Panc1 (cell line): ENCODE data around the gene FYN. TPM values are rescaled to one million over a fixed set of nuclear protein-coding genes. Genes with fewer than 3 reads are reported as not detected.

Experiments used
- ATAC-seq: fragments of 200-7000 bp; cut with Tn5 transposase; 2 replicates; pipeline ENCODE4 v1.9.1; 2020; ENCODE audit warnings: mild to moderate bottlenecking, moderate library complexity
- BruUV-seq: library from RNA; stranded (reverse); fragments of 400-500 nt; replicated peaks from 2 replicates; lab custom pipeline; 2021; lab: Mats Ljungman, UMichigan
- CTCF ChIA-PET: fragments of 300-600 bp; sonication (Branson Sonifier 250); formaldehyde crosslinking; loops from one replicate; lab custom pipeline; 2022; ENCODE audit warnings: antibody characterized with exemption; lab: Charles Lee
- POLR2A ChIA-PET: fragments of 300-600 bp; sonication (Branson Sonifier 250); formaldehyde crosslinking; loops from one replicate; lab custom pipeline; 2022; ENCODE audit warnings: antibody characterized with exemption; lab: Charles Lee
- DNase-seq: peaks from one replicate; pipeline ENCODE4 v3.0.0-alpha.2; 2010; ENCODE audit warnings: low read depth, low spot score
- H3K27ac ChIP-seq: 2 replicates; pipeline ENCODE4 v1.5.1; 2011; ENCODE audit warnings: mild to moderate bottlenecking, low read length, inconsistent platforms
- H3K27me3 ChIP-seq: fragments of 200-500 bp; sonication (Bioruptor generic); 2 replicates; pipeline ENCODE4 v1.6.0; 2014; ENCODE audit warnings: low read length, inconsistent platforms; ENCODE audit not compliant: control insufficient read depth, insufficient read depth
- H3K36me3 ChIP-seq: fragments of 200-500 bp; sonication (Bioruptor generic); 2 replicates; pipeline ENCODE4 v1.5.1; 2014; ENCODE audit warnings: inconsistent platforms, mild to moderate bottlenecking, low read length, moderate library complexity; ENCODE audit not compliant: control insufficient read depth, insufficient read depth
- H3K4me1 ChIP-seq: 2 replicates; pipeline ENCODE4 v1.5.1; 2011; ENCODE audit warnings: inconsistent platforms, mild to moderate bottlenecking, low read length, moderate library complexity; ENCODE audit not compliant: control insufficient read depth, insufficient read depth
- H3K4me3 ChIP-seq, 2 experiments: 2 replicates each; pipeline ENCODE4 v1.5.1; 2011 to 2012; ENCODE audit warnings: low read depth in 2 of 2, low read length in 2 of 2, mild to moderate bottlenecking in 2 of 2, inconsistent platforms in 1 of 2, moderate library complexity in 1 of 2
- H3K9me3 ChIP-seq: fragments of 200-500 bp; sonication (Bioruptor generic); 2 replicates; pipeline ENCODE4 v1.5.1; 2014; ENCODE audit warnings: low read depth, mild to moderate bottlenecking, inconsistent platforms, low read length, moderate library complexity; ENCODE audit not compliant: control insufficient read depth, insufficient read depth
- POLR2AphosphoS5 ChIP-seq: IDR thresholded peaks from 2 replicates; pipeline ENCODE4 v1.6.1; 2012; ENCODE audit warnings: mild to moderate bottlenecking, low read depth, low read length, moderate library complexity
- SIN3A ChIP-seq: IDR thresholded peaks from 2 replicates; pipeline ENCODE4 v1.6.1; 2012; ENCODE audit warnings: low read depth, mild to moderate bottlenecking, low read length, moderate library complexity, borderline replicate concordance; ENCODE audit not compliant: insufficient read depth
- TCF7L2 ChIP-seq: IDR thresholded peaks from 2 replicates; pipeline ENCODE4 v1.6.1; 2011; ENCODE audit warnings: mild to moderate bottlenecking, low read depth, low read length, inconsistent platforms
- in situ Hi-C: cut with HindIII; loops from 2 replicates; pipeline ENCODE4 v1.10.0; 2016; ENCODE audit warnings: low sequenced_read_pairs, low pct_unique_long_range_greater_than_20kb
- intact Hi-C: fragments of 100-400 bp; cut with micrococcal nuclease; formaldehyde crosslinking; loops from one replicate; pipeline ENCODE4 v1.10.0; 2022; ENCODE audit not compliant: unreplicated experiment
- total RNA-seq: library from RNA; stranded (reverse); gene quantifications from one replicate; pipeline ENCODE4 v1.2.1, GENCODE V29; 2021; ENCODE audit not compliant: unreplicated experiment
- TF ChIP-seq, protein P1 (sequence below), 2 experiments: IDR thresholded peaks; 2 replicates each; pipeline ENCODE4 v1.6.1; 2011 to 2012; ENCODE audit warnings: low read depth in 2 of 2, control low read depth in 1 of 2, low read length in 1 of 2, mild to moderate bottlenecking in 1 of 2, moderate library complexity in 1 of 2; ENCODE audit not compliant: insufficient read depth in 1 of 2
- TF ChIP-seq, protein P2 (sequence below): fragments of 450-650 bp; IDR thresholded peaks from 2 replicates; pipeline ENCODE4 v1.5.1; 2017; ENCODE audit warnings: mild to moderate bottlenecking

Gene FYN
- total RNA-seq, 1 experiment from 2014 or later: 4.2 TPM

DNA sequence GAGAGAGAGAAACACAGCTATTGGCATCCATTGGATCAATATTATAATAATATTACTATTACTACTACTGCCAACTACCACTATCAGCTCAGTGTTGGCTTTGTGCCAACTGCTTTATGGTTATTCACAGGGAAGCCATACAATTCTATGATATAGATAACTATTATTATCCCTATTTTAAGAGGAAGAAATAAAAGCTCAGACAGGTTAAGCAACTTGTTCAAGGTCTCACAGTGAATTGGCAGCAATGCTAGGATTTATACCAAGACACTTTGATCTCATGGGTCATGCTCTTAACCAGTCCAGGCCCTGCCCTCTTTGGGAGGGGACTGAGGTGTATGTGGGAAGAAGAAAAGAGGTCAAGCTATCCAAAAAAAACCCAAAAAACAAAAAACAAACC lies 185.6 kb downstream of the FYN start:
- Histone ChIP-seq H3K27me3 (peaks cover 12% of the 10 kb centered on the region), H3K4me3 (no peak overlapping the region), H3K36me3 (no peaks in the 10 kb centered on the region), H3K9me3 (no peaks in the 10 kb centered on the region), H3K4me1 (peaks cover 11% of the 10 kb centered on the region), H3K27ac (no peak overlapping the region)
- TF ChIP-seq POLR2AphosphoS5 (no peak), SIN3A (no peak), TCF7L2 (no peak)
- TF ChIP-seq, protein P1, sequence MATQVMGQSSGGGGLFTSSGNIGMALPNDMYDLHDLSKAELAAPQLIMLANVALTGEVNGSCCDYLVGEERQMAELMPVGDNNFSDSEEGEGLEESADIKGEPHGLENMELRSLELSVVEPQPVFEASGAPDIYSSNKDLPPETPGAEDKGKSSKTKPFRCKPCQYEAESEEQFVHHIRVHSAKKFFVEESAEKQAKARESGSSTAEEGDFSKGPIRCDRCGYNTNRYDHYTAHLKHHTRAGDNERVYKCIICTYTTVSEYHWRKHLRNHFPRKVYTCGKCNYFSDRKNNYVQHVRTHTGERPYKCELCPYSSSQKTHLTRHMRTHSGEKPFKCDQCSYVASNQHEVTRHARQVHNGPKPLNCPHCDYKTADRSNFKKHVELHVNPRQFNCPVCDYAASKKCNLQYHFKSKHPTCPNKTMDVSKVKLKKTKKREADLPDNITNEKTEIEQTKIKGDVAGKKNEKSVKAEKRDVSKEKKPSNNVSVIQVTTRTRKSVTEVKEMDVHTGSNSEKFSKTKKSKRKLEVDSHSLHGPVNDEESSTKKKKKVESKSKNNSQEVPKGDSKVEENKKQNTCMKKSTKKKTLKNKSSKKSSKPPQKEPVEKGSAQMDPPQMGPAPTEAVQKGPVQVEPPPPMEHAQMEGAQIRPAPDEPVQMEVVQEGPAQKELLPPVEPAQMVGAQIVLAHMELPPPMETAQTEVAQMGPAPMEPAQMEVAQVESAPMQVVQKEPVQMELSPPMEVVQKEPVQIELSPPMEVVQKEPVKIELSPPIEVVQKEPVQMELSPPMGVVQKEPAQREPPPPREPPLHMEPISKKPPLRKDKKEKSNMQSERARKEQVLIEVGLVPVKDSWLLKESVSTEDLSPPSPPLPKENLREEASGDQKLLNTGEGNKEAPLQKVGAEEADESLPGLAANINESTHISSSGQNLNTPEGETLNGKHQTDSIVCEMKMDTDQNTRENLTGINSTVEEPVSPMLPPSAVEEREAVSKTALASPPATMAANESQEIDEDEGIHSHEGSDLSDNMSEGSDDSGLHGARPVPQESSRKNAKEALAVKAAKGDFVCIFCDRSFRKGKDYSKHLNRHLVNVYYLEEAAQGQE (IDR thresholded peaks at IDR 0.05; ENCODE audit: insufficient read depth in 1 of 2, low read depth in 2 of 2, low read length in 1 of 2): no peak
- TF ChIP-seq, protein P2, sequence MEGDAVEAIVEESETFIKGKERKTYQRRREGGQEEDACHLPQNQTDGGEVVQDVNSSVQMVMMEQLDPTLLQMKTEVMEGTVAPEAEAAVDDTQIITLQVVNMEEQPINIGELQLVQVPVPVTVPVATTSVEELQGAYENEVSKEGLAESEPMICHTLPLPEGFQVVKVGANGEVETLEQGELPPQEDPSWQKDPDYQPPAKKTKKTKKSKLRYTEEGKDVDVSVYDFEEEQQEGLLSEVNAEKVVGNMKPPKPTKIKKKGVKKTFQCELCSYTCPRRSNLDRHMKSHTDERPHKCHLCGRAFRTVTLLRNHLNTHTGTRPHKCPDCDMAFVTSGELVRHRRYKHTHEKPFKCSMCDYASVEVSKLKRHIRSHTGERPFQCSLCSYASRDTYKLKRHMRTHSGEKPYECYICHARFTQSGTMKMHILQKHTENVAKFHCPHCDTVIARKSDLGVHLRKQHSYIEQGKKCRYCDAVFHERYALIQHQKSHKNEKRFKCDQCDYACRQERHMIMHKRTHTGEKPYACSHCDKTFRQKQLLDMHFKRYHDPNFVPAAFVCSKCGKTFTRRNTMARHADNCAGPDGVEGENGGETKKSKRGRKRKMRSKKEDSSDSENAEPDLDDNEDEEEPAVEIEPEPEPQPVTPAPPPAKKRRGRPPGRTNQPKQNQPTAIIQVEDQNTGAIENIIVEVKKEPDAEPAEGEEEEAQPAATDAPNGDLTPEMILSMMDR: no peak
- intact Hi-C loops: no loop called here
- no peak for DNase-seq
- in situ Hi-C loops: no loop called here
- no peak for ATAC-seq
- CTCF ChIA-PET: no interaction called here
- POLR2A ChIA-PET: interaction anchor here (0.7 kb wide), 1 partner anchor 1960 kb away, joined by 3 read pairs; no protein-coding TSS in a partner anchor
- no TSS peak for BruUV-seq

DNA sequence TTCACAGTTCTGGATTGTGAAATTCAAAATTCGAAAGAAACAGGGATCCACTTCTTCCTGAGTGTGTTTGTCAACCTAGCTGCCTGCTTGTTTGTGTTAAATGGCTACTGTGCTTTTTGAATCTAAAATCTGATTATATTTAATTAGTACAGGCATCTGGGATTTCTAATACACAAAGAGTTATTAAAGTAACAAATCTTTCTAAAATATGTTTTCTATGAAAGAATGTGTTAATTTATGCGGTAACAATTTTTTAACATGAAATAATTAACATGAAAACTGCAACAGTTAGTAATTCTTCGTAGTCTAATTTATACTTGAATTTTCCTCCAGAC lies 186.4 kb downstream of the FYN start:
- ATAC-seq: no peak
- H3K4me1 ChIP-seq: peaks cover 11% of the 10 kb centered on the region
- no peak for TF ChIP-seq TCF7L2
- no peak for TF ChIP-seq POLR2AphosphoS5
- TF ChIP-seq, protein P2: no peak
- TF ChIP-seq, protein P1 (IDR thresholded peaks at IDR 0.05; ENCODE audit: insufficient read depth in 1 of 2, low read depth in 2 of 2, low read length in 1 of 2): no peak
- TF ChIP-seq SIN3A: no peak
- no TSS peak for BruUV-seq
- POLR2A ChIA-PET: no interaction called here
- H3K4me3 ChIP-seq: no peak overlapping the region
- peaks cover 12% of the 10 kb centered on the region for H3K27me3 ChIP-seq
- in situ Hi-C loops (no loop called here), intact Hi-C loops (no loop called here)
- no peaks in the 10 kb centered on the region for H3K9me3 ChIP-seq
- no peak for DNase-seq
- CTCF ChIA-PET: no interaction called here
- no peak overlapping the region for H3K27ac ChIP-seq
- no peaks in the 10 kb centered on the region for H3K36me3 ChIP-seq
